WTC11 (cell line): Measurements from ENCODE around the gene TREM2.

Experiments
- ATF2 ChIP-seq: sonication (generic); formaldehyde crosslinking; IDR thresholded peaks from 2 replicates; pipeline ENCODE4 v1.8.1; 2022; ENCODE audit warnings: low read depth, missing genetic modification reagents, borderline replicate concordance
- CREM ChIP-seq: sonication (generic); formaldehyde crosslinking; IDR thresholded peaks from 2 replicates; pipeline ENCODE4 v1.8.1; 2022; ENCODE audit warnings: mild to moderate bottlenecking, missing genetic modification reagents, moderate library complexity
- TF ChIP-seq, protein P1 (sequence below): fragments of 200-600 bp; IDR thresholded peaks from 2 replicates; pipeline ENCODE4 v1.8.0; 2022; ENCODE audit warnings: antibody characterized with exemption

DNA sequence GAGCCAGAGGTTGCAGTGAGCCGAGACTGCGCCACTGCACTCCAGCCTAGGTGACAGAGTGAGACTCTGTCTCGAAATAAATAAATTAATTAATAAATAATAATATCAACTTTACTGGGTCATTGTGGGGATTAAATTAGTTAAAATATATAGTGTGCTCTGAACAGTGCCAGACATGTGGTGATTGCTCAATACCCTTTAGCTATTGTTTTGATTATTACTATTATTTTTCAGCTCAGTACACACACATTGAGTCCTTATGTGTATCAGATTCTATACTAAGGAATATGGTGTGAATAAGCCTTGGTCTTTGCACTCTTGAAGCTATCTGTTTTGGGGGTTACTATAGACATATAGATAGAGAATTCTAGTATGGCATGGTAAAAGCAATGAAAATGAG is 37.6 kb downstream of the TREM2 start:
- TF ChIP-seq CREM (CRISPR knock-in tag) (no peak), ATF2 (CRISPR knock-in tag) (no peak)
- TF ChIP-seq, protein P1, sequence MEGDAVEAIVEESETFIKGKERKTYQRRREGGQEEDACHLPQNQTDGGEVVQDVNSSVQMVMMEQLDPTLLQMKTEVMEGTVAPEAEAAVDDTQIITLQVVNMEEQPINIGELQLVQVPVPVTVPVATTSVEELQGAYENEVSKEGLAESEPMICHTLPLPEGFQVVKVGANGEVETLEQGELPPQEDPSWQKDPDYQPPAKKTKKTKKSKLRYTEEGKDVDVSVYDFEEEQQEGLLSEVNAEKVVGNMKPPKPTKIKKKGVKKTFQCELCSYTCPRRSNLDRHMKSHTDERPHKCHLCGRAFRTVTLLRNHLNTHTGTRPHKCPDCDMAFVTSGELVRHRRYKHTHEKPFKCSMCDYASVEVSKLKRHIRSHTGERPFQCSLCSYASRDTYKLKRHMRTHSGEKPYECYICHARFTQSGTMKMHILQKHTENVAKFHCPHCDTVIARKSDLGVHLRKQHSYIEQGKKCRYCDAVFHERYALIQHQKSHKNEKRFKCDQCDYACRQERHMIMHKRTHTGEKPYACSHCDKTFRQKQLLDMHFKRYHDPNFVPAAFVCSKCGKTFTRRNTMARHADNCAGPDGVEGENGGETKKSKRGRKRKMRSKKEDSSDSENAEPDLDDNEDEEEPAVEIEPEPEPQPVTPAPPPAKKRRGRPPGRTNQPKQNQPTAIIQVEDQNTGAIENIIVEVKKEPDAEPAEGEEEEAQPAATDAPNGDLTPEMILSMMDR: no peak
